HG03064 (cell line): Measurements from ENCODE around the gene LIN54.
A peak's percentile ranks its signal among the peaks of the same experiment; 100 is the strongest.
"Not testable (repeated sequence)": the region's sequence is repeated elsewhere in the genome, so short reads cannot be mapped to it uniquely, and the experiment has no call there.

Experiments
- ATAC-seq: cut with Tn5 transposase; IDR thresholded peaks from one replicate; pipeline ENCODE4 v1.9.1; 2021; ENCODE audit warnings: low read depth; ENCODE audit not compliant: unreplicated experiment

Gene LIN54

DNA sequence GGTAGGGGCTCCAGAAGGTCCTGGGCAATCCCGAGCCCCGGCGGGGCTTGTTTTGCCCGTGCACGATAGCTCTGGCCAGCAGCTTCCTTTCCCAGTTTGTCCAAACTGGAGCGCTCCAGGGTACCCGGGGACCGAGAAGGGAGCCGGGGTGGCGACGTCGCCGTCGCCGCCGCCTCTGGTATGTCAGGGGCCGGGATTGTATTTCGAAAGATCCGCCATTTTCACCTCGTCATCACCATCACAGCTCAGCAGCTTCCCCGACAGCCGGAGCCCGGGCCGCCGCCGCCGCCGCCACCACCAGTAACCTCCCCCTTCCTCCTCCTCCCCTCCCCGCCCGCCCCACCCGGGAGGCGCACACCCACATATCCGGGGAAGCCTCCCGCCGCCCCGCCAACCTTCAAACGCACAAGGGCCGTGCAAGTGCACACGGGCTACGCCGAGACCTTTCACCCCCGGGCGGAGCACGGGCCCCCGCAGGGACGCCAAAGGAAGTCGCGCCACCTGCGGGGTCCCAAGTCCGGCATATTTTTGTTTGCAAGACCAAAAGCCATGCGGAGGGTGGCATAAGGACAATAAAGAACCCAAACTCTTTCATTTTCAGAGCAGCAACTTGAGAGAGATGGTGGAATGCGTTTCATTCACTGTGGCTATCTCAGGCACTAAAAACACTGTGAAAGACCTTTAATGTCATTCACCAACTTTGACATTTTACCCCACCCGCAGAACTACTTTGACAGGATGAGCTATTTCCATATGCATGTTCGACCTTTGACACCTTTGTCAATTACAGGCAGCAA is at the start of gene LIN54:
LIN54 (minus strand) TSS at position 302 of the 797 bp plus-strand sequence. CDS start 25,979 bp downstream, outside the sequence.
- peak; percentile 33 for ATAC-seq

GRCh38 chr4:83054928-83055327 is 44.3 kb upstream of the LIN54 start:
- no peak for ATAC-seq

GRCh38 chr4:83048781-83049180 is 38.2 kb upstream of the LIN54 start:
- ATAC-seq, result not testable (repeated sequence)

DNA sequence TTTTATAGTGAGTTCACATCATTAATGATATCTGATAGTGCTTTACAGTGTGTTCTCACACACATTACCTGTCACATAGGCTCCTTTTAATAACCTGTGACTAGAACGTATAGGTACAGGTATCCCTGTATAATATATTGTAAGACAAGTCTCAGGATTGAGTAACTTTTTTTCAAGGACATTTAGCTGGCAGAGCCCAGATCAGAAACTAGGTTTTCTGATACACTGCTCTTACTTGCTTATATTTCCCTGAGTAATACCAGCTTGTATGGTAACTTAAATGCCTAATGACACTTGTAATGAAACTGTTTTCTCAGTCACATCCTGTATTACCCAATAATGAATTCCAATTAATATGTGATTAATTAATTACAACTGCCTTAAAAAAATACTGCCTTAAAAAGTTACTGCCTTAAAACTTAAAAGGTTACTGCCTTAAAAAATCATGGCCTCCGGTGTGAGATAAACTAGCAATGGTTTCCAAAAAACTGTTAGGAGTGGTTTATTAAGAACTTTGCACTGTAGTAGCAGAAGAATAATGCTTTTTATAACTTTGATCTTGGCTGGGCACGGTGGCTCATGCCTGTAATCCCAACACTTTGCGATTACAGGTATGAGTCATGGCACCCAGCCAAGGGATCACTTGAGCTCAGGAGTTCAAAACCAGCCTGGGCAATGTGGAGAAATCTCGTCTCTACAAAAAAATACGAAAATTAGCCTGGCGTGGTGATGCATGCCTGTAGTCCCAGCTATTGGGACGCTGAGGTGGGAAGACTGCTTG is 36.3 kb upstream of the LIN54 start:
- no peak for ATAC-seq

GRCh38 chr4:83043801-83044407 is 33.3 kb upstream of the LIN54 start:
- no peak for ATAC-seq

GRCh38 chr4:83043157-83043556 is 32.5 kb upstream of the LIN54 start:
- ATAC-seq, result not testable (repeated sequence)

DNA sequence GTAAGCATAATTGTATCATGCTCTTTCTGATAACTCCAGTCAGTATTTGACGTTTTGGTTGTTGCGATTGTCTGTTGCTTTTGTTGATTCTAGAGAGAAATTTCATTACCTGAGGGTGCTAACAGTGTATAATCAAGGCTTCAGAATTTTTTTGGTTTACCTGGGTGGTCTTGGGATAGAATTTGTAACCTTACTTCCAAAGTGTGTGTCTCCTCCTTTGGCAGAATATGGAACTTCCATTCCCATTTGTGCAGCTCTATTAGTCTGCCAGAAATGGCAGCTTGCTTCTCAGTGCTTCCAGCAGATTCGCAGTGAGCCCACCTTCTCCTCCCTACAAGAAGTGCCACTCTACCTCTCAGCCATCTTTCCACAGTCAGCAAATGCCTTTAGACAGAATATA is 29.6 kb upstream of the LIN54 start:
- no peak for ATAC-seq

GRCh38 chr4:83036991-83037665 is 26.5 kb upstream of the LIN54 start:
- no peak for ATAC-seq

- peak; percentile 98 for ATAC-seq
These were observed 24.2 kb upstream of the LIN54 start, which contains the start of gene COPS4 for GRCh38 chr4:83034630-83035494. TSS of gene COPS4 (plus strand) at chr4:83035183. CDS start at chr4:83035225, 42 bp downstream.

DNA sequence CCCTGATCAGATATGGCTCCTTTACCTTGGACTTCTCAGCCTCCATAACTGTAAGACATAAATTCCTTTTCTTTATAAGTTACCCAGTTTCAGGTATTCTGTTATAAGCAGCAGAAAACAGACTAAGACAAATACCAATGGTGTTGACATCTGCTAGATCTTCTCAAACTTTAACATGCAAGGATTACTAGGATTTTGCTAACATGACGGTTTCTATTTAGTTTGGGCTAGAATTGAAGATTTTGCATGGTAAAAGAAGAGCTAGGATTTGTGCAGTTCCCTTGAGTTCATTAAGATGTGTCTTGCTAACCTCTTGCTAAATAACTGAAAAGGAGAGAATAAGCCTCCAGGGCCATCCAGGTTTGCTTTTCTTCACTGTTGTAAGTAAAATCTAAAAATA is 19.1 kb upstream of the LIN54 start:
- ATAC-seq, result no peak

DNA sequence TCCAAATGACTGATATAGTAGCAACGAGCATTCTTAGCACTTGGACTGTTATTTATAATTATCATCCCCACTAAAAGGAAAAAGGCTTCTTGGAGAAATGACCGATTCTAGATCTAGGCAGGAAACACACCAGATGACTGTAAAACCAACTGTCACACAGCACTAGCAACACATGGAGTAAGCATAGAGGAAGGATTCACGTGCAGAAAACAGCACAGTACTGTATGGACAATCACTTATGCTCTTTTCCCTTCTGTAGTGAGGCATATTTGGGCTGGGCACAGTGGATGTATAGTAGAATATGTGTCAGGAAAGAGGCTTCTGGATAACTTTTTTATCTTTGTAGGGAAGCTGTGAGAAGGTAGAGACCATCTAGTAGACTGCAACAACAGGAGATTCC is 18.4 kb upstream of the LIN54 start:
- ATAC-seq, result no peak

GRCh38 chr4:83025563-83025962 is 14.9 kb upstream of the LIN54 start:
- no peak for ATAC-seq

GRCh38 chr4:83024233-83024632 is 13.6 kb upstream of the LIN54 start:
- ATAC-seq, result no peak

DNA sequence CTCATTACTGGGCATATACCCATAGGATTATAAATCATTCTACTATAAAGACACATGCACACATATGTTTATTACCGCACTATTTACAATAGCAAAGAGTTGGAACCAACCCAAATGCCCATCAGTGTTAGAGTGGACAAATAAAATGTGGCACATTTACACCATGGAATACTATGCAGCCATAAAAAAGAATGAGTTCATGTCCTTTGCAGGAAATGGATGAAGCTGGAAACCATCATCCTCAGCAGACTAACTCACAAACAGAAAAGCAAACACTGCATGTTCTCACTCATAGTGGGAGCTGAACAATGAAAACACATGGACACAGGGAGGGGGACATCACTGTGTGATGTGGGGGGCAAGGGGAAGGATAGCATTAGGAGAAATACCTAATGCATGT is 13.0 kb upstream of the LIN54 start:
- not testable (repeated sequence) for ATAC-seq

- no peak for ATAC-seq
These were observed 12.3 kb upstream of the LIN54 start for GRCh38 chr4:83022724-83023450.

GRCh38 chr4:83019794-83020494 is 9.3 kb upstream of the LIN54 start:
- no peak for ATAC-seq

DNA sequence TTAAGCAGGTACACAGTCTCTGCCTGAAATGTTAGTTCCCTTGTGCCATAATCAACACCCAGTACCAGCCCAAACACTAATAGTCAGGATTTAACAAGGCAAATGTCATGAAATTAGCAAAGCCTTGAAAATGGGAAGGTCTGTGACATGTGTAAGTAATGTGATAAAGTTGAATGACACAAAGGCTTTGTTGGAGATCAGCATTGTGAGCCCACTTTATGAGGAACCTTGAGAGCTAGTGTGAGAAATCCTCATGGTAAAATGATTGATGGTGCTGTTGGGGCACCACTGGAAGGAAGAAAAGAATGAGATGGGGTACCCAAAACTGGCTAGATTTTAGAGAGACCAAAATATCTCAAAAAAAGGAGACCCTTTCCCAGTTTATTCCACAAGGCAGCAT is 3.3 kb upstream of the LIN54 start:
- no peak for ATAC-seq

- ATAC-seq, result no peak
These were observed 2.8 kb upstream of the LIN54 start for GRCh38 chr4:83013420-83013867.
